NCI-H524 (cell line): Measurements from ENCODE around the gene GALNT2.

Experiments
- DNase-seq, 2 experiments: peaks; one replicate each; lab custom pipeline; 2025; lab: John Stamatoyannopoulos, UW

The GALNT2 gene

DNA sequence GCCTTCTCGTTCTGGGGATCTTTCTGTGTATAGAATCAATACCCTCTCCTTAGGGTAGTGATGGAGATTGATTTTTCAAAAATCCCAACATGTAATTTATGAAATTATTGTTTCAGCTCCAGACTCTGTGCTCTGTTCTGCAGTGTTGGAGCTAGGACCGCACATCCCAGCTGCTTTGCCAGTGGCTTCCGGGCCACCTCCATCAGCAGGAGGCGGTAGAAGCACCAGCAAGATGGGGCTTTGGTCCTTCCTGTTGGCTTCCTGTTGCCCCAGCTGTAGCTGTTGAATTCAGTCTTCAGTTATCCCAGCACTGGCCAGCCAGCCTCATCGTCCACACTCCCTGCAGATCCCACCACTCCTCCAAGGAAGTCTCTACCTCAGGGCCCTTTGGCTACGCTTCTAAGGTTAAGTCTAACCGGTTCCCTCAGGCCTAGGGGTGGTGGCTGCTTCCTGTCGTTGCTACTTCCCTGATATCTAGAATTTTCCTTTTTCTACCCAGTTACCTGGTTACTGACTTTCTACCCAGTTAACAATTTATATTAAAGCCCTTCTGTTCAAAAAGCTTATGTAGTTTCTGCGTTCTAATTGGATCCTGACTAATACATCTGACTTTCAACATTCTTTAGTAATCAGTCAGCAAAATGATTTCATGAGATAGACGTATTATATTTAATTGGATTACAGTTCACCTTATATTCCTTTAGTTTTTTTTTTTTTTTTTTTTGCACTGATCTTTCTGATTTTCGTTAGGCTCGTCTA, 24.6 kb downstream of the GALNT2 start:
- DNase-seq = no peak

DNA sequence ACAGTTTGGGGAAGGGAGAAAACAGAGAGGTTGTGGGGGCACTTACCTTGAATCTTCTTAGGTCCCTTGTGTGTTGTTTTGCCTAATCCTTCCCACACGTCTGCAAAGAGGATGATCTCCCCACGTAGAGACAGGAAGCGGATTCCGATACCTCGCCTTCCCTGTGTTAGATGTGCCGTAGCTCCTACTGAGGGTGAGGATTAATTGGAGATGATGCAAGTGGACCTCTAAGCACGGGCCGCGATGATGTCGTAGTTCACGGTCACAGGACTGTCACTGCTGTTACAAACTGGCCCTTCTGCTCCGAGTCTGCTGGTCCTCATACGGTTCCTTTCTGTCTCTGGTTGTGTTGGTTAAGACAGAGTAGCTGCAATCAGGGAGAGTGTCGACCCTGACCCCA, 27.7 kb downstream of the GALNT2 start:
- no peak for DNase-seq

DNA sequence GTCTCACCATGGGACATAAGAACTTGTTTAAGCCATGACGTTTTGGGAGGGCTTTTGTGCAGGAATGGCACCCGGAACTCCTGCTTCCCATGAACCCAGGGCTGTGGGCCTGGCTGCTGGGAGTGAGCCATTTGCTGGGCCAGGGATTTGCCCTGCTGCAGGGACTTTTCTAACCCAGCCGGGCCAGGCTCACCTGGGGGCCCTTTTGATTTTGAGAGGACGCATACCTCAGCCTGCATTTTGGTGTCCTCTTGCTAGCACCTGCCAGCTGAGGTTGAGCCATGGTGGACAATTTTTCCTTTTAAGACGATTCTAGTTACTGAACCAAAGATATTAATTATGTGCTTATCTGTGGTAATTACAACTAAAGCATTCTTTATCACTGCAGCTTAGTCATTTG, 28.9 kb downstream of the GALNT2 start:
- no peak for DNase-seq

DNA sequence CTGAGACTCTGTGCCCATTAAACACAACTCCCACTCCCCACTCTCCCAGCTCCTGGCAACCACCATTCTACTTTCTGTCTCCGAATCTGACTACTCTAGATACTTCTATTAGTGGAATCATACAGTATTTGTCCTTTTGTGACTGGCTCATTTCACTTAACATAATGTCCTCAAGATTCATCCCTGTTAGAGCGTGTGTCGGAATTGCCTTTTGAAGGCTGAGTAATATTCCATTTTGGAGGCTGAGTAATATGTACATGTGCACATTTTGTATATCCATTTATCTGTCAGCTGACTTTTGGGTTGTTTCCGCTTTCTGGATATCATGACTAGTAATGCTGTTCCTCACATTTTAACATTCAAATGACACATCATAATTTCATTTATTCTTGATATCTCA, 30.3 kb downstream of the GALNT2 start:
- DNase-seq = no peak

DNA sequence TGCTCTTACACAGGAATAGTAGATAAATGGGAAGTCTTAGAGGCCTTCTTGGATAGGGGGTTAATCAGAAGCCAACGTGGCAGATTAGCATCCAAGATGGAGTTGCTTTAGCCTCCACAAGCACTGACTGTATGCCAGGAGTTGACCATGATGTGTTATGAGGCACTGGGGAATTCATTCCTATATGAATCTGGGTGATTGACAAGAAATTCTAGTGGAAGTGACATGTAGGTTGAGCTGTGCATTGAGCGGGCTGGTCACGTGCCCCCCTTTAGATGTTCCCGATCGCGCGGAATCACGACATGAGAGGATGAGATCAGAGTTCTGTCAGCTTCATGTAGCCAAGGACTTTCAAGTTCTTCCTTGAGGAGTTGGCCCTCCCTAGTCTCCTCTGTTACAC, 31.7 kb downstream of the GALNT2 start:
- DNase-seq = no peak

DNA sequence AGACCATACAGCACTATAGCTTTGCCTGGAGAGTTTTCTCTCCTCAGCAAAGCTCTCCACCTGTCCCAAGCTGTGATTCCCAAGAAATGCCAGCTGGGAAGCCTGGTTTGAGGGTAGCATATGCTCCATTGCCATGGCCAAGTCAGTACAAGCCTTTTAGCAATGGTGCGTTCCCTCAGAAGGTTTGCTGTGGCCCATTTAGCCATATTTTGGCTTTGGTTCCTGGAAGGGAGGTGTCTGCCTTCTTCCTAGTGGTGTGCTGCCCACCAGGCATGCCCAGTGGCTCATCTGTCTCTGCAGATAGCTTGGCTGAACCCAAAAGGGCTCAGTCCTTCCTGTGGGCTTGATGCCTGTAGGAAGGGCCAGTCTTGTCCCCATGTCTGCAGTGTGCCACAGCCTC, 32.4 kb downstream of the GALNT2 start:
- peak in 1 of 2 experiments; percentile 19 for DNase-seq

DNA sequence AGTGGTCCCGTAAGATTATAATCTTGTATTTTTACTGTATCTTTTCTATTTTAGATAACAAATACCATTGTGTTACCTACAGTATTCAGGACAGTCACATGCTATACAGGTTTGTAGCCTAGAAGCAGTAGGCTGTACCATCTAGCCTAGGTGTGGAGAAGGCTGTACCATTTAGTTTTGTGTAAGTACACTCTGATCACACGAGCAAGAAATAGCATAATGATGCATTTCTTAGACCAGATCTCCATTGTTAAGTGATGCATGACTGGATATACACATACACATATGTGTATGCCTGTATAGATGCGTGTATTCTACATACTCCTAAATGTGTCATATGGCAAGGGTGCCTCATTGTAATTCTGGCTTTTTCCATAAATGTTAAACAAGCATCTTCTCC, 33.9 kb downstream of the GALNT2 start:
- no peak for DNase-seq

DNA sequence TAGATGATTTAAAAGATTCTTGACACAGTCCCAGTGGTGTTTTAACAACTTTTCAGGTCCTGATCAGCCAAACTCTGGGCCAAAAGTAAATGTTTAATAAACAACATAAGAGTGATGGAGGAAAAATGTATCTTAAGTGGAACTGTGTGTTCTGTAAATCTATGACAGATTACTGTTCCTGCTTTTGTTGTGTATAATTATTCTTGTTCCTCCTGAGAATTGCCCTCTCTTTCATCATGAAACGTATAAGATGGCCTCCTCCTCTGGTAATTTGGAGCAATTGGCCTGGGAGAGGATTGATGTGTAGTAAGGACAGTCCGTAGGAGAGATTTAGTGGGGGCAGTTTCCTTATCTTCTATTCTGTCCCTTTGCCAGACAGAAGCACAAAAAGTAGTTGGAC, 34.5 kb downstream of the GALNT2 start:
- no peak for DNase-seq

DNA sequence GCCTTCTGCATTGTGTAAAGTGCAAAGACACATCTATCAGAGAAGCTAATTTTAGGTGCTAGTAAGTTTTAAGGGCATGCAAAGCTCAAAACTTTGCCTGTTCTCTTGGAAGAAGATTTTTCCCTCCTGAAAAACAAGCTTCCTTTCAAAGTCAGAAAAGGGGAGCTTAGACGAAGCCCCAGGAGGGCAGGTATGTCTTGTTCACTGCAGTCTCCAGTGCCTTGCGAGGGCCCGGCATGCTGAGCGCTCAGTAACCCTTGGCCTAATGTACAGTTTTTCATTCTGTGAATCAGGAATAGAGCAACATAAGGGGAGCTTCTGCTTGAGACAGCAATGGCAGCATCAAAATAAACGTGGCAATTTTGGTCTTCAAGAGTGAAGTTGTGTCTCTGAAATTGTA, 35.0 kb downstream of the GALNT2 start:
- DNase-seq = no peak

DNA sequence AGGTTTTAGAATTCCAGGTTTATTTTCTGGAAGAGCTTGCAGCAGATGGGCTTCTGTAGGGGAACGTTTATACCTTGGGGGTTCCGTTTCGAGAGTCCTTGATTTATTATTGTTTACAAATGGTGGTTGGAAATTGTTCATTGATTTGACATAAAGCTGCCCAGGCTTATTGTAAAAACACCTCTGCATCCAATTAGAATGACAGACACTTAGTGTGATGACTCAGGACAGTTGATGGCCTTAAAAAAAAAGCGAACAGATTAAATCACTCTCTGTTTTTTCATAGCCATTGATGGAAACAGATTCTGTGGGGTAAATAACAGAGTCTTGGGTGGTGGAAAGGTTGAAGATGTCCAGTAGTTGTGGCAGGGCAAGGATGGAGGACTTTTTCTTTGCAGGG, 35.4 kb downstream of the GALNT2 start:
- DNase-seq = no peak

DNA sequence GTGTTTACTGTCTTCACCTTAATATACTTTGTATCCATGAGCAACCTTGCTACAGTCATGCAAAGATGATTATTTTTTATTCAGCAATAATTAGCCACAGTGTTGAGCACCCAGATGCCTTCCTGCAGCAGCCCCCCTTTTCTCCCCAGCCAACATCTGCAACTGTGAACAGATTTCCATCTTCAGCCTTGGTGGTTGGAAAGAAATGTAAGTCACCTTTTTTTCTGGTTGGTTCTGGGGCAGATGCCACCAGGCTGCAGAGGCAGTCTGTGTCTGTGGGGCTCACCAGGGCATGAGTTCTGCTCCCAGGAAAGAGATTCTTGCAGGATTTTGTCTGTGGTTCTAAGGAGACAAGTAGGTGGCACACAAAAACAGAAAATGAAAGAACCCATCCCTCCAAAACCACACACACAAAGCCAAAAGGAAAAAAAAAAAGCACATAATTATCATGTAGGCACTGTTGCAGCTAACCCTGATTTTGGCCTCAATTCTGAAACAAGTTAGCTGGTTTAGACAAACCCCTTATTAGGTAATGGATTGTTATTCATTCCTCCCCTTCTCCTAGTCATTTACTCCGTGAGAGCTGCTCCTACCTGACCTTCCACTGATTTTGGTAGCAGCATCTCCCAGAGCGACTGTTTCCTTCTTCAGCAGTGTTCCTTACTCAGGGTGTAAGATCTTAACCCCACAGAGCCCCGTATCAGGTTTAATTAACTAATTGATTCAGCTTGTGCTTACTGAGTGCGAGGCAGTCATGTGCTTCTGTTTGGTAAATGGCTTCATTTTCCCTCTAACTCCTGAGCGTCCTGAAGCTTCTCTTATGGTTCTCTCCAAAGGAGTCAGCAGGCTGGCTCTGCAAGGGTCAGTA, 36.5 kb downstream of the GALNT2 start:
- no peak for DNase-seq

DNA sequence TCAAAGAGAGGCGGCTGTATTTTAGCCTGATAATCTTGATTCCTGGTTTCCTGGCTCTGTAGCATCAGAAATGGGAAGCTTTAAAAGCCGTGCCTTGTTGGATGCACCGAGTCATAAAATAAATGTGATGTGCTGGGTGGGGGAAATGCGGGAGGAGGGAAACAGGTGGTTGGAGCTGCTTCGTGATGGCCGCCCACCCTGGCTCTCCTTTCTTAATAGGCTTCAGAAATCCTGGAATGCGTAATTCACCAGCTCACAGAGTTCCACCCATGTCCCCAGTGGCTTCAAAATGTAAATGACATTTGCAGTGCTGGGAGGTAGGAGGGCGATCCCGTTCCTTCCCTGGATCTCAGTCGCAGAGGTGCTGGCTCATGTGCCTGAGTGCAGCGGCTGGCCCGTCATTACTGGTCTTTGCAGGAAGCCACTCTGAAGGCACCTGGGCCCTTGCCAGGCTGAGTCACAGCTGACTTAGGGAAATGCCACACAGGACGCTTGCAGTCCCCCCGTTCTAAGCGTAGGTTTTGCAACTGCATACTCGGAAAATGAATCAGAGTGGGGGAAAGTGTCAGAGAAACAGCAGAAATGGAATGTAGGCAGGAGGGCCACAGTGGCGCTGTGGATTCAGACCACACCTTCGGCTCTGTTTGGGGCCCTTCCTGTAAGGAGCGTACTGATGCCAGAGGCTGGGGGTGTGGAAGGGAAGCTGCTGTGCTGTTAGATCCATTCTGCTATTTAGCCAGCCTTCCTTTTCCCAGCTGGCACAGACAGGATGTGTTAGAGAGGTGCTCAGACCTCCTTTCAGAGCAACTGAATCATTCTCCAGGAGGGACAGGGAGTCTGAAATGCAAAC, 37.6 kb downstream of the GALNT2 start:
- DNase-seq = no peak

DNA sequence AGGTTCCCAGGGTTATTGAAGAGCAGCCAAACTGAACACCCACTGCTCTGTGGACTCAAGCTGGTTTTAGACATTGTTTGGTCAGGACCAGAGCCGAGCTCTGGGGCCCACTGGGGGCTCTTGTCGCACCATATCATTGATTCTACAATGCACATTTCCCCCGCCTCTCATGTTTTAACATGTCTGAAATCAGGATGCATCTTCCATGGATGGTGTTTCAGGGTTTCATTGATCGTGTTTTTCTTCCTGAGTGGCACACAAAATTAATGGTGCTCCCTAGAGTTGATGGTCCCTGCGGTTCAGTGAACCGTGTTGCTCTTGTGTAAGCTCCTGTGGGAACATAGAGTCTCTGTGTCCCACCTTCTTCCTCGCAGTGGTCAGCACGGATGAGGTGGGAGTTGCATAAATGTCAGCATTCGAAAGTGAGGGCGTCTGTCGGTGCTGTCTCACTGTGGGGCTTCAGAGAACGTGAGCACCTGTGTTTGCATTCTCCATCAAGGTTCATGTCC, 38.3 kb downstream of the GALNT2 start:
- no peak for DNase-seq

DNA sequence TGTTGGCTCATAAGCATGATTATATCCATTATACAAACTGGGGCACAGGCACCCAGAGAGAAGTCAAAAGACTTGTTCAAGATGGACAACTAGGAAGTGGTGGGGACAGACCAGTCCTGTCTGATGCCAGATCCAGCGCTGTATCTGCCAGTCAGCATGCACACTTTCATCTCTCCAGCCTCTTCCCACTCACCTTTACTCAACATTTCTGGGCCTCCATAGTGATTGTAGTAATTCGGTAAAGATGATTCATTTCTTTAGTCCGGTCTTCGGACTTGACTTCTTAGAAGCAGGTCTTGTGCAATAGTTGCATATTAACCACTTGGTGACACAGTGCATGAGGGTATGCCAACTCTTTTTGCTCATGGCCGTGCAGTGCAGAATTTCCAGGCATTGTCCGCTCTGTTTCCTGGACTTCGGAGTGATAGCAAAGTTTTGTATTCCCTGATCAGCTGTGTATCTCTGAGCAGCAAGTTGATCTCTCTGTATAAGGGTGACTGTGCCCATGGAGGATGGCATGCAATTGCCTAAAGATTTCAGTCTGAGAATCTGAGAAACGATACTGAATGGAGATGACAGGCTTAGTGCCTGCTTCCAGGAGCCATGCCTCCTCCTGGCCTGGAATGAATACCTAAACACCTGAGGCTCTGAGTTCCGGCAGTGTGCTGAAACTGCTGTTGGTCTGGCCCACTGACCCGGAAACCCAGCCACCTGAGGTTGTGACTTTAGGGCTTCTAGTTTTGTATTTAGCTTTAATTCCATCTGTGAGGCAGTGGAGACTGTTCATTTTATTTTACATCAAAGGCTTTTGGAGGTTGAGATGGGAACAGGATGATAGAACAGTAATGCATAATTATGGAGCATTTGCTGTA, 39.0 kb downstream of the GALNT2 start:
- no peak for DNase-seq

DNA sequence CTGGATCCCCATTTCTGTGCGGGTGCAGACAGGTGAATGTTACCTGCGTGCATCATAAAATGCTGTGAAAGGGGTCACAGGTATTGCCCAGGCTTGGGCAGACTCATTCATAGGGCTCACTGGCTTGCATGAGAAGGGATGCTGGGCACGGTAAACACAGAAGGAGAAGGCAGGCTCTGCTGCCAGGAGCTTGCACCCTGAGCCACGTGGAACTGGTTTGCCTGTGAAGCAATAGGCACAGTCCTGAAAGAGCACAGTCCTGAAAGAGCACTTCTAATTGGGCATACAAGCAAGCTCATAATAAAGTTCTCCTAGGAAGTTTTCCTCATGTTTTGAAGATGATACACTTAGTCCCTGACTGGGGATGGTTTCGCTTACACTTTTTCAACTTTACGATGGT, 40.9 kb downstream of the GALNT2 start:
- DNase-seq = no peak

DNA sequence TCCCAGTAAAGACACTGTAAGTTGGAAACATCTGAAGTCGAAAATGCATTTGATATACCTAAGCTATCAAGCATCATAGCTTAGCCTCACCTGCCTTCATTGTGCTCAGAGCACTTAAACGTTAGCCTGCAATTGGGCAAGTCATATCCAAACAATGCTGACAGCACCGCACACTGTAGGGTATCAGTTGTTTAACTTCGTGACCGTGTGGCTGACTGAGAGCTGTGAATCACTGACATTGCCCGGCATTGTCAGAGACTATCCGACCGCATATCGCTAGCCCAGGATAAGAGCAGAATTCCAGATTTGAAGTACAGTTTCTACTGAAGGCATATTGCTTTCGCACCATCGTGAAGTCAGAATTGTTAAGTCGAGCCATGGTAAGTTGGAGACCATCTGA, 41.5 kb downstream of the GALNT2 start:
- DNase-seq = no peak

DNA sequence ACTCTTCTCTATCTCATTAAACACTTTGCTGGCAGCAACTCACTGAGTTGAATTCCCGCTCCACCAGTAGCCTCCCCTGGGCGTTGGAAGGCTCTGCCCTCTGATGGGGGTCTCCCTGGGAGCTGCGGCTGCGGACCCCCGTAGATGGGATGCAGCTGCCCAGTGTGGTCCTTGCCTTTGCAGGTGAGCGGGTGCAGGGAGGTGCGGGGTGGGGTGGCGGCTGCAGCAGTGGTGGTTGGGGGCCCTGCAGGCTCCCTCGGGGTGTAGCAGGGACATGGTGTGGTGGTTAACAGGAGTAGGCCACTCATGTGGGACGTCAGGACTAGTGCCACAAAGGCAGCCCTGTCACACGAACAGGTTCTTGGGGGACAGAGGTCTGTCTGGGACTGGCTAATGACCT, 42.0 kb downstream of the GALNT2 start:
- DNase-seq = no peak

DNA sequence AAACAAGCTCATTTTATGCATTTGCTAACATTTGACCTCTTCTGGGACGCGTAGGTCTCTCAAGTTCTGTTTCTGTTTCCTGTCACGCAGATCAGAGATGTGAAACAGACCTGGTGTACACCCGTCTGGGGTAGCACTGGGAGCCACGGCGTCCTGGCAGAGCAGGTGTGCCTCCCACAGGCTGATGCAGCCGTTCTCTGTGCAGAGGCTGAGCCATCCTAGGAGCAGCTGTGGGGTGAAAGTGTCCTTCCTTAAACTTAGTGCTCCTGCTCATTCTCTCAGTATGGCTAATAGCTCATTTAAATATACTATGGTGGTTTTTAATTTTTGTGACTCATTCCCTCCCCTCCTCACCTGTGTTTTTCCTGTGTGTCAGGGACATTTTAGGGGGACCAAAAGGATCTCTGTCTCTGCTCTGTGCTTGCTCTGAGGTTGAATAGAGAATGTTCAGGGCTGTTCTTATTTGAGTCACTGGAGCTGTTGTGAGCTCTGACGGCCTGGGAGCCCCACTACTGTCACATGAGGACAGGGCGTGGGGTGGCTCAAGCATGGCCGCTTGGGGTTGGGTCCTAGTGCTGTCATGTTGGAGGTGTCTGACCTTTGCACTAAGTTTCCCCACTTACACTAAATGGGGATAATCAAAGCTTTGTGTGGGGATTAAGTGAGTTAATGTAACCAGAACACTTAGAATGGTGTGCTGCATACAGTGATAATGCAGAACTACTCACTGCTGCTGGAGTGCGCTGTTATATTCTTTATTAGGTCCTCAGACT, 43.0 kb downstream of the GALNT2 start:
- DNase-seq = no peak

DNA sequence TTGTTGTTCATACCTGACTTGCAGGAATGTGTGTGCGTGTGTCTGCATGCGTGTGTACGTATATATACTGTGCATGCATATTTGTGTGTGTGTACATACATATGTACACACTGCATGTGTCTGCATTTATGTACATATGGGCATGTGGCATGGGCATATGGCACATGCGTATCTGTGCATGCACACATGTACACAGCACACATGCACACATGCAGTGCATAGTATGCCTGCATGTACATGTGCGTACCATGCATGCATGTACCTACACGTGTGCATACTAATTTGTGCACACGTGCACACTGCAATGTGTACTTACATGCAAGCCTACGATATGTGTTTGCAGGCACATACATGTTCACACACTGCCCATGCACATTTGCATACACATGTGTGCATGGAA, 43.9 kb downstream of the GALNT2 start:
- DNase-seq = no peak

DNA sequence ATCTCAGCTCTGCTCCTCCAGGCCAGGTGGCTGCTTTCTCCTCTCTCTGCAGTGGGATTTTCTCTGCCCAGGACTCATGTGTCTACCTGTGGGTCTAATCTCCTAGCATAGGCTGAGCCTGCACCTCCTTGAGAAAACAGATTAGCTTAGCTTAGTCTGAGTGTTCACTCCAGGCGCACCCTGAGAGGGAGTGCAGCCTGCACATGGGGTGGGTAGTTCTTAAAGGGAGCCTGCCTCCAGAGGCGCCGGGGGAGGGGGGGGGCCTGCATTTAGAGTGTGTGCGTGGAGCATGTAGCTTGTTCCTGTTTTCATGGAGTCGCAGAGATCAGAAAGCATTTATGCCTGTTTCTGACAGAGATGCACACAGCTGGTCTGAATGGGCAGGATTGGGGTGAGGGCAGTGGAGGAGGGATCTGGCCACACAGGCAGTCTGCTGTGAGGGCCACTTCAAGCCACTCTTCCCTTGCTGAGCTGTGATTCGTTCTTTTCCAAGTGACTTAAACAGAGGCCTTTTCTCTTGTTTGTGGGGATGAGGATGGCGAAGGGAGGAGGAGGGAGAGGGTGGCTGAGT, 45.2 kb downstream of the GALNT2 start:
- DNase-seq = peak; percentile 57 to 83
